CD4-positive, alpha-beta T cell treated with Interferon alpha-2 for 1 hour (primary cell): ENCODE measurements around the gene TMEM74B.
A peak's percentile ranks its signal among the peaks of the same experiment; 100 is the strongest.

Experiments used
- DNase-seq, 2 donors: peaks; one replicate each; pipeline ENCODE4 v3.0.0-alpha.2; 2020 to 2022

Gene TMEM74B

DNA sequence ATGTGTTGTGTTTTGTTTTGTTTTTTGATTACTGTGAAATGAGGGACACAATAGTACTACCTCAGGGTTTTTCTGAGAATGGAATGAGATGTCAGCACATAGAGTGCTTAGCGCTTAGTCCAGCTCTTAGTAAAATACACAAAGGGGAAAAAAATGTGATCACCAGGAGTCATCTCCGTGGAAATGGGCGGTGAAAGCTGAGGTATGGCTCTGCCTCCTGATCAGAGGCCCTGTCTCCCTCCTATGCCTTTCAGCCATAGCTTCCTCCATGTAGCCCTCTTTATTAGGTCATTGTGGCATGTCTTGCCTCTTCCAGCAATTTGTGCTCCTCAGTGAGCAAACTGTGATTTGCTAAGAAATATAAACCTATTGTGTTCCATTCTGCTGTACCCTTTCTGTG, 53.4 kb downstream of the TMEM74B start:
- DNase-seq: no peak

DNA sequence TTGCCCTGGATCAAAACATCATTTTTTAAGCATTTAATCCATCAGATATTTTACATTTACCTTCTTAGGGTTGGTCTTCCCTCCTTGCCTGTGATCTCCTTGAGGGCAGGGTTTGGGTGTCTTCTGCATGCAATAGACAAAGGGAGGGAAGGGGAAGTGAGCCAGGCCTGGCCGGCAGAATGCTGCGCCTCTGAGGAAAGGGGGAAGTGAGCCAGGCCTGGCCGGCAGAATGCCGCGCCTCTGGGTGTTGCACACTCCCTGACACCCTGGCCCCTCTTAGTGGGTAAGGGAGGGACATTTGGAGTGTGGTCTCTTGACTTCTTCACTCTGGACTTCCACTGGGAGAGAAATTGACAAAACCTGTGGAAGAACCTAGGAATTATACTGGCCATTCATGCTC, 53.9 kb downstream of the TMEM74B start:
- peak in 1 of 2 donors; percentile 27 for DNase-seq
